Stimulated activated CD8-positive, alpha-beta memory T cell treated with anti-CD3 and anti-CD28 coated beads, Interleukin-12 subunit alpha, Interleukin-12 subunit beta, amount 100 ng/mL, for 4 hours (primary cell): ENCODE data around the gene MEIS2.

Experiments
- DNase-seq: peaks from one replicate; pipeline ENCODE4 v3.0.0-alpha.2; 2020; ENCODE audit warnings: low read depth

Gene MEIS2

GRCh38 chr15:36960179-36960946 lies 140.0 kb downstream of the MEIS2 start:
- DNase-seq = no peak

GRCh38 chr15:36959746-36960145 lies 140.6 kb downstream of the MEIS2 start:
- DNase-seq = no peak

GRCh38 chr15:36958606-36959005 lies 141.7 kb downstream of the MEIS2 start:
- DNase-seq = no peak

- DNase-seq = no peak
These were observed 145.9 kb downstream of the MEIS2 start for GRCh38 chr15:36954486-36954885.

GRCh38 chr15:36953346-36953745 lies 147.0 kb downstream of the MEIS2 start:
- no peak for DNase-seq

GRCh38 chr15:36951731-36952247 lies 148.6 kb downstream of the MEIS2 start:
- DNase-seq = no peak

- DNase-seq = no peak
These were observed 150.0 kb downstream of the MEIS2 start for GRCh38 chr15:36950371-36950770.

- no peak for DNase-seq
These were observed 151.4 kb downstream of the MEIS2 start for GRCh38 chr15:36948982-36949381.

- DNase-seq = no peak
These were observed 153.2 kb downstream of the MEIS2 start for GRCh38 chr15:36947035-36947719.

- no peak for DNase-seq
These were observed 155.9 kb downstream of the MEIS2 start for GRCh38 chr15:36944442-36944841.

- DNase-seq = no peak
These were observed 156.6 kb downstream of the MEIS2 start for GRCh38 chr15:36943508-36944361.

- no peak for DNase-seq
These were observed 158.0 kb downstream of the MEIS2 start for GRCh38 chr15:36942248-36942827.

GRCh38 chr15:36941798-36942197 lies 158.6 kb downstream of the MEIS2 start:
- no peak for DNase-seq

GRCh38 chr15:36940636-36941260 lies 159.6 kb downstream of the MEIS2 start:
- no peak for DNase-seq

- DNase-seq = no peak
These were observed 160.1 kb downstream of the MEIS2 start for GRCh38 chr15:36940219-36940618.

GRCh38 chr15:36938764-36939163 lies 161.6 kb downstream of the MEIS2 start:
- no peak for DNase-seq

GRCh38 chr15:36938131-36938530 lies 162.2 kb downstream of the MEIS2 start:
- no peak for DNase-seq

- no peak for DNase-seq
These were observed 163.7 kb downstream of the MEIS2 start for GRCh38 chr15:36936613-36937012.

- DNase-seq = no peak
These were observed 166.9 kb downstream of the MEIS2 start for GRCh38 chr15:36933255-36933990.

- no peak for DNase-seq
These were observed 168.3 kb downstream of the MEIS2 start for GRCh38 chr15:36932070-36932469.

- no peak for DNase-seq
These were observed 168.9 kb downstream of the MEIS2 start for GRCh38 chr15:36931434-36931833.
